HL-60 (cell line): ENCODE data around the gene PAPPA2.

Experiments
- CTCF ChIP-seq: IDR thresholded peaks from one replicate; pipeline ENCODE4 v1.5.1; 2011; ENCODE audit warnings: low read length, control low read depth, inconsistent platforms; ENCODE audit not compliant: insufficient read depth
- GABPA ChIP-seq: IDR thresholded peaks from 2 replicates; pipeline ENCODE4 v1.6.1; 2012; ENCODE audit warnings: low read depth
- POLR2AphosphoS5 ChIP-seq: IDR thresholded peaks from 2 replicates; pipeline ENCODE4 v1.6.1; 2012; ENCODE audit warnings: low read depth
- REST ChIP-seq: IDR thresholded peaks from 2 replicates; pipeline ENCODE4 v1.6.1; 2012; ENCODE audit warnings: low read depth; ENCODE audit not compliant: insufficient replicate concordance

- TF ChIP-seq CTCF, result no peak
- TF ChIP-seq GABPA, result no peak
- no peak for TF ChIP-seq POLR2AphosphoS5
- no peak for TF ChIP-seq REST
Observed at GRCh38 chr1:176774224-176774623, 311.2 kb downstream of the PAPPA2 start.
